LNCaP clone FGC (cell line): ENCODE data around the gene ATG14.
A peak's percentile ranks its signal among the peaks of the same experiment; 100 is the strongest.

Experiments used
- DNase-seq: peaks from one replicate; pipeline ENCODE4 v3.0.0-alpha.2; 2011; ENCODE audit warnings: low read depth
- H3K4me3 ChIP-seq: 2 replicates; pipeline ENCODE4 v1.5.1; 2011; ENCODE audit warnings: mild to moderate bottlenecking, low read depth, low read length, control low read depth
- TF ChIP-seq, protein P1 (sequence below): IDR thresholded peaks from 2 replicates; pipeline ENCODE4 v1.5.1; 2012; ENCODE audit warnings: mild to moderate bottlenecking; ENCODE audit not compliant: control insufficient read depth, insufficient read depth; ENCODE audit errors: extremely low read depth

Gene ATG14

DNA sequence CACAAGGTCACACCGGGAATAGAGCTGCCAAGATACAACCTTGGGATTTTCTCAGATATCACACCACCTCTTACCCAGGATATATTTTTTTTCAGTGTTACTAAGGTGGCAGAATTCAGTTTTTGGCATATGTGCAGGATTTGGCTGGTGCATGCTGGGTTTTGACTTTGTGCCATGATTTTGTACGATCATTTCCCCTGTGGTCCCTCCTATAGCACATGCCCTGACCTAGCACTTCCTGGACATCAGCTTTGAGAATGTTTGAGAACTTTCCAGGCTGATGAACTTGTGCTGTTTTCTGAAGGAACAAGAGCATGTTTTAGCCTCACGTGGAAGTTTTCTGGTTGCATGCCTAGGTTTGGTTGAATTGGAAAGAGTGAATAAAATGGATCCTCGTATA is 39.8 kb upstream of the ATG14 start:
- TF ChIP-seq, protein P1, sequence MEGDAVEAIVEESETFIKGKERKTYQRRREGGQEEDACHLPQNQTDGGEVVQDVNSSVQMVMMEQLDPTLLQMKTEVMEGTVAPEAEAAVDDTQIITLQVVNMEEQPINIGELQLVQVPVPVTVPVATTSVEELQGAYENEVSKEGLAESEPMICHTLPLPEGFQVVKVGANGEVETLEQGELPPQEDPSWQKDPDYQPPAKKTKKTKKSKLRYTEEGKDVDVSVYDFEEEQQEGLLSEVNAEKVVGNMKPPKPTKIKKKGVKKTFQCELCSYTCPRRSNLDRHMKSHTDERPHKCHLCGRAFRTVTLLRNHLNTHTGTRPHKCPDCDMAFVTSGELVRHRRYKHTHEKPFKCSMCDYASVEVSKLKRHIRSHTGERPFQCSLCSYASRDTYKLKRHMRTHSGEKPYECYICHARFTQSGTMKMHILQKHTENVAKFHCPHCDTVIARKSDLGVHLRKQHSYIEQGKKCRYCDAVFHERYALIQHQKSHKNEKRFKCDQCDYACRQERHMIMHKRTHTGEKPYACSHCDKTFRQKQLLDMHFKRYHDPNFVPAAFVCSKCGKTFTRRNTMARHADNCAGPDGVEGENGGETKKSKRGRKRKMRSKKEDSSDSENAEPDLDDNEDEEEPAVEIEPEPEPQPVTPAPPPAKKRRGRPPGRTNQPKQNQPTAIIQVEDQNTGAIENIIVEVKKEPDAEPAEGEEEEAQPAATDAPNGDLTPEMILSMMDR: no peak
- no peak for DNase-seq

DNA sequence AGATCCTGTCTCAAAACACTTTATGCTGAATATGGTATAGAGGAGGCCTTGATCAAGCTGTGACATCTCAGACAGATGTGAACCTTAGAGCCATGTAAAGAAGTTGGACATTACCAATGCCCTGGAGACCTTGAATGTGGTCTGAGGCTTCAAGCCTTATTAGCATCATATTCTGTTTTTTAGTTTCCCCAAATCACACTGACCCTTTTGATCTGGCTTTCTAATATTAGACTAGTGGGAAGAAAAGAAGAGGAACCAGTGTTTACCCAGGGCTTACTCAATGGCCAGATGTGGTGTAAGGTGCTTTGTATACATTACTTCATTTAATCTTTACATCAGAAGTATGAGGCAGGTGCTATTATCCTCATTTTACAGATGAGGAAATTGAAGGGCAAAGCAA is 39.4 kb upstream of the ATG14 start:
- DNase-seq: no peak
- H3K4me3 ChIP-seq: no peak overlapping the region
- TF ChIP-seq, protein P1: no peak

More for the DNA sequence above, 39.8 kb upstream of the ATG14 start:
- H3K4me3 ChIP-seq: no peak overlapping the region

DNA sequence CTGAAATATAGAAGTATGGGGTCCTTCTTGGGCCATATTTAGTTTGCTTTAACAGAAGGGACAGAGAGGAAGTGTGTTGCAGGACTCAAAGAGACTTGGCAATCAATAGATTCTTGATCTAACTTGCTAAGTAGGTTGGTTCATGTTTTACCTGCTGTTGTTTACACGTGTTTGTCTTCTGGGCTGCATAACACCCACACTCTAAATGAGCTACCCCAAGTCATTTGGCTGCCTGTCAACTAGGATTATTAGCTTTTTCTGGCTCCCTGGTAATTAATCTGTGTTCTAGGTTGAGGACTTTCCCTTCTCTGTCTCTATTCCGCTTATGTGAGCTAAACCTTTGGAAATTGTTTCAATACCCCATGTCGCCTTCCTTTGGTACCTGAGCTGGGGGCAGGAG is 38.9 kb upstream of the ATG14 start:
- no peak overlapping the region for H3K4me3 ChIP-seq
- TF ChIP-seq, protein P1: no peak
- no peak for DNase-seq

DNA sequence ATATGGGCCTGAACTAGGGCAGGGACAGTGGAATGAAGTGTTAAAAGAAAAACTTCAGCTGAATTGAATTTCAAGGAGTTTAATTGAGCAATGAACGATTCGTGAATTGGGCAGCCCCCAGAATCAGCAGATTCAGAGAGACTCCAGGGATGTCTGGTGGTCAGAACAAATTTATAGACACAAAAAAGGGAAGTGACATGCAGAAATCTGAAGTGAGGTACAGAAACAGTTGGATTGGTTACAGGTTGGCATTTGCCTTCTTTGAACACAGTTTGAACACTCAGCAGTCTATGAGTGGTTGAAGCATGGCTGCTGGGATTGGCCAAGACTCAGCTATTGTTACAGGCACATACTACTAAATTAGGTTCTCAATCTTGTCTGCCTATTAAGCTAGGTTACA is 38.5 kb upstream of the ATG14 start:
- no peak for DNase-seq
- H3K4me3 ChIP-seq: no peak overlapping the region
- TF ChIP-seq, protein P1: no peak

DNA sequence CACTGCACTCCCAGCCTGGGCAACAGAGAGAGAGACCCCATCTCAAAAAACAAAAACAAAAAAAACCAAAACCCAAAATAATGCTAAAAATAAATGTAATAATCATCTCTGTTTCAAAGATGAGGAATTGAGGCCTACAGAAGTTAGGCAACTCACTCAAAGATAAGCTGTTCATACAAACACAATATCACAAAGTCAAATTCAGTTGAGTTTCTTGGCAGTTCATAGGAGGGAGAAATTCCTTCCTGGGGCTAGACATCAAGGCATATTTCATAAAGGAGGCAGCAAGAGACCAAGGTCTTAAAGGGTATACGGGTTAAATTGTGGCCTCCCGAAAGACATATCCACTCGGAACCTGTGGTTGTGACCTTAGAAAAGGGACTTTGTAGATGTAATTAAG is 37.5 kb upstream of the ATG14 start:
- H3K4me3 ChIP-seq: no peak overlapping the region
- DNase-seq: no peak
- TF ChIP-seq, protein P1: no peak

DNA sequence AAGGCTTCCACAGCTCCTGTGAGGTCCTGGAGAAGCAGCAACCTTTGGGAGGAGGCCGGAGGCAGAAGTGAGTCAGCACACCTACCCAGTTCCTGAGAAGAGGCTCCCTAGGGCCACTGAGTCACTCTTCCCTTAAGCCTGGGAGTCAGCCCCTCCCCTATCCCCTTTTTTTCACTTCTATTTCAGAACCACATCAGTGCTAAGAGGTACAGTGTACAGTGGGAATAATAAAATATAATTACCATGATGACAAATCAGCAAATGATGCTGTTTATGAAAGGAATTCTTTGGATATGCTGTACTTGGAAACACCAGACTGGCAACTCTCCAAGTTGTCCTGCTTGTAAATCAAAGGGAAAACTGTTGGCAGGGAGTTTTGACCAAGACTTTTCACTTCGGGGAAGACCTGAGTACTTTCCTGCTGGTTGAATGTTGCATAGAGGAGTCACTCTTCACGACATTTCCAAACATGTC is 36.5 kb upstream of the ATG14 start:
- TF ChIP-seq, protein P1: no peak
- DNase-seq: peak; percentile 54

DNA sequence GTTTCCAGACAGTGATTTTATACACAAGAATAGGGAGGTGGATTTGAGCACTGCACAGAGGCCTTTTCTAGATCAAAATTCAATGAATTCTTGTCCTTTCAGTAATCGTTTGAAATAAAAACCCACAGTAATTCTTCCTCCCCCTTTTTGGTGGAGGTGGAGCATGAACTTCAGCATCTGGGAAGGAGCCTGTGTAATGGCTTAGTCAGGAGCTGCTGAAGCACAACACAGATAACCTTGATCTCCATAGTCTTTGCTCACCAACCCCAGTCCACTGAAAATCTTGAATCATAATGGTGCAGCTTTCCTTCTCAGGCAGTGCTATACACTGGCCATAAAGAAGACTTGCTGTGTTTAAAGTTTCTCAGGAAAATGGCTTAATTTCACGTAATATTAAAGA is 35.2 kb upstream of the ATG14 start:
- TF ChIP-seq, protein P1: no peak
- H3K4me3 ChIP-seq: no peak overlapping the region
- no peak for DNase-seq

More for the DNA sequence above, 36.5 kb upstream of the ATG14 start:
- no peak overlapping the region for H3K4me3 ChIP-seq
